T-helper 9 cell (primary cell): ENCODE measurements around the gene RGS6.

ENCODE experiments used
- DNase-seq: peaks from one replicate; pipeline ENCODE4 v3.0.0-alpha.2; 2020

The RGS6 gene

GRCh38 chr14:72614365-72614764 is 682.1 kb downstream of the RGS6 start:
- DNase-seq, result no peak

- DNase-seq, result no peak
Measured at GRCh38 chr14:72614891-72615415, 682.7 kb downstream of the RGS6 start.

GRCh38 chr14:72615451-72616121 is 683.4 kb downstream of the RGS6 start:
- DNase-seq, result no peak
